ENCODE measurements around the gene PLEKHS1. TPM values are rescaled to one million over a fixed set of nuclear protein-coding genes. Genes with fewer than 3 reads are reported as not detected.

Gene PLEKHS1
- total RNA-seq, 1 donor from 2014 or later: not detected

Small RNAs within 50 kb of the gene (microRNA-seq; reads per million reads assigned to microRNA genes)
- not detected for gene MIR4483

Other genes starting within 250 kb of the PLEKHS1 start
- not detected for gene HABP2, start 198.6 kb upstream of the PLEKHS1 start, total RNA-seq
- gene NRAP, start 87.6 kb upstream of the PLEKHS1 start, total RNA-seq: 1,025 TPM
- gene CASP7, start 71.8 kb upstream of the PLEKHS1 start, total RNA-seq: 9.9 TPM
- gene DCLRE1A, start 102.4 kb downstream of the PLEKHS1 start, total RNA-seq: 5.1 TPM
- 50.1 TPM for gene NHLRC2, start 103.0 kb downstream of the PLEKHS1 start, total RNA-seq